ENCODE measurements around the gene OR2D3.

Gene OR2D3

DNA sequence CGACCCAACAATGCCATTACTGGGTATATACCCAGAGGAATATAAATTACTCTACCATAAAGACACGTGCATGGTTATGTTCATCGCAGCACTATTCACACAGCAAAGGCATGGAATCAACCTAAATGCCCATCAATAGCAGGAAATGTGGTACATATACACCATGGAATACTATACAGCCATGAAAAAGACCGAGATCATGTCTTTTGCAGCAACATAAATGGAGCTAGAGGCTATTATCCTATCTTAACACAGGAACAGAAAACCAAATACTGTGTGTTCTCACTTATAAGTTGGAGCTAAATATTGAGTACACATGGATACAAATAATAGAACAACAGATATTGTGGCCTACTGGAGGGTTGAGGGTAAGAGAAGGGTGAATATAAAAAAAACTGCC, 32.0 kb upstream of the OR2D3 start:
- Histone ChIP-seq H3K27me3 (no peaks in the 10 kb centered on the region), H3K4me1 (no peaks in the 10 kb centered on the region), H3K4me3 (no peak overlapping the region), H3K36me3 (no peaks in the 10 kb centered on the region), H3K27ac (no peak overlapping the region), H3K9me3 (no peaks in the 10 kb centered on the region)
- DNase-seq: no peak
- TF ChIP-seq, protein P1, sequence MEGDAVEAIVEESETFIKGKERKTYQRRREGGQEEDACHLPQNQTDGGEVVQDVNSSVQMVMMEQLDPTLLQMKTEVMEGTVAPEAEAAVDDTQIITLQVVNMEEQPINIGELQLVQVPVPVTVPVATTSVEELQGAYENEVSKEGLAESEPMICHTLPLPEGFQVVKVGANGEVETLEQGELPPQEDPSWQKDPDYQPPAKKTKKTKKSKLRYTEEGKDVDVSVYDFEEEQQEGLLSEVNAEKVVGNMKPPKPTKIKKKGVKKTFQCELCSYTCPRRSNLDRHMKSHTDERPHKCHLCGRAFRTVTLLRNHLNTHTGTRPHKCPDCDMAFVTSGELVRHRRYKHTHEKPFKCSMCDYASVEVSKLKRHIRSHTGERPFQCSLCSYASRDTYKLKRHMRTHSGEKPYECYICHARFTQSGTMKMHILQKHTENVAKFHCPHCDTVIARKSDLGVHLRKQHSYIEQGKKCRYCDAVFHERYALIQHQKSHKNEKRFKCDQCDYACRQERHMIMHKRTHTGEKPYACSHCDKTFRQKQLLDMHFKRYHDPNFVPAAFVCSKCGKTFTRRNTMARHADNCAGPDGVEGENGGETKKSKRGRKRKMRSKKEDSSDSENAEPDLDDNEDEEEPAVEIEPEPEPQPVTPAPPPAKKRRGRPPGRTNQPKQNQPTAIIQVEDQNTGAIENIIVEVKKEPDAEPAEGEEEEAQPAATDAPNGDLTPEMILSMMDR (IDR thresholded peaks at IDR 0.05): no peak
- intact Hi-C loops (cut with DNase I; ENCODE audit: low total_unique reads): no loop called here

DNA sequence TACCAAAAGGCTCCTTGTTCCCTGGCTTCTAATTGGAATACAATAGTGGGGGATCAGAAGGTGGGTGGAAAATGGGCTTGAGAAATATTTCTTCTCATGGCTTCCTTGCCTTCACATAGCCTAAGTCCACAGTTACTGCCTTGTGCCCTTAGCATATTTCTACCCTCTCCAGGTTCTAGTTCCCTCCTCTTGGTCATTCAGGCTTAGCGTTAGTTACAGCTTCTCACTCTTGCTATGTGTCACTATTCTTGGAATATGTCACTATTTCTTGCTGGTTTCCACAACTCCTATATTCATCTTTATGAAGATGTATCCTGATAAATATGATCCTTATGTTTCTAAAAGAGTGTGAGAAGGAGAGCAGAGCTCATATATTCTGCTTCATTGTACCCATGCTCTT, 31.0 kb upstream of the OR2D3 start:
- intact Hi-C loops (cut with DNase I; ENCODE audit: low total_unique reads): no loop called here
- TF ChIP-seq, protein P1 (IDR thresholded peaks at IDR 0.05): no peak
- Histone ChIP-seq H3K27me3 (no peaks in the 10 kb centered on the region), H3K4me3 (no peak overlapping the region), H3K36me3 (no peaks in the 10 kb centered on the region), H3K9me3 (no peaks in the 10 kb centered on the region), H3K4me1 (no peaks in the 10 kb centered on the region), H3K27ac (no peak overlapping the region)
- DNase-seq: no peak

DNA sequence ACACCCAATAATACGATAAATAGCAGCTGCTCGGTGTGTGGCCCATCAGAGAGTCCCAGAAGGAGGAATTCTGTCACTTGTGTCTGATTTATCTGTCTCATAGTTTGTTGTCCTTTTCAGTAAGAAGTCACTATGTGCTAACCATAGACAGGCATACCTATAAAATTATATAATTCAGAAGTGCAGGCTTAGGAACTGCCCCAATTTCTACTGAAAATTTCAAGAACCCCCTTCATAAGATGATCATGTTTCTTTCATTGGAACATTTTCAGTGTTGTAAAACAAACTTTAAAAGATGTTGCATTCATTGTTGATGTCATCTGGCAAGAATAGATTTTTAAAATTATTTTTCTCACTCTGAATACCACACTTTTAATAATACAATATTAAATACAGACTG, 28.4 kb upstream of the OR2D3 start, which contains the start of gene OR2D2:
Gene OR2D2, minus strand, starts transcription at position 101 of the 400 bp plus-strand sequence. Its CDS starts 0 bp downstream, at position 101.
- Histone ChIP-seq H3K4me1 (no peaks in the 10 kb centered on the region), H3K4me3 (no peak within 1 kb of the TSS), H3K9me3 (no peaks in the 10 kb centered on the region), H3K36me3 (no peaks in the 10 kb centered on the region), H3K27me3 (no peaks in the 10 kb centered on the region), H3K27ac (no peak within 1 kb of the TSS)
- TF ChIP-seq, protein P1 (IDR thresholded peaks at IDR 0.05): no peak
- intact Hi-C loops (cut with DNase I; ENCODE audit: low total_unique reads): no loop called here
- no peak for DNase-seq

DNA sequence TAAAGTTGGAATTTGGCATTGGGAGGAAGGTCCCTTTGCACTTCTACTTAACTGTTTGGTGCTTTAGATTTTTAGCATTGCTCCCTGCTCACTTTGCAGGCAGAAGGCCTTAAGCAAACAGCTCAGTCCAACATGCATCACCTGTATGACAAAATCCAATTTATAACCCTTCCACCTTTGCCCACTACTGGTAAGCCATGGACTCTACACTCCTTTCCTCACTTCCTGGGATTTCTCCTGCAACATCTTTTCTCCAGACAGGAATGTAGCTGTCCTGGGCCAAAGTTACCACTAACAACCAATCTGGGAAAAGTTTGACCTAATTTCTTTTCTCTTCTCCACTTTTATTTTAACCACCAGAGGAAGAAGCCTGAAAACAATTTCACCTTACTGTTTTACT, 26.7 kb upstream of the OR2D3 start:
- no peak for DNase-seq
- intact Hi-C loops (cut with DNase I; ENCODE audit: low total_unique reads): no loop called here
- H3K27ac ChIP-seq: no peak overlapping the region
- H3K4me1 ChIP-seq: no peaks in the 10 kb centered on the region
- H3K9me3 ChIP-seq: no peaks in the 10 kb centered on the region
- TF ChIP-seq, protein P1 (IDR thresholded peaks at IDR 0.05): no peak
- no peaks in the 10 kb centered on the region for H3K27me3 ChIP-seq
- no peaks in the 10 kb centered on the region for H3K36me3 ChIP-seq
- no peak overlapping the region for H3K4me3 ChIP-seq

DNA sequence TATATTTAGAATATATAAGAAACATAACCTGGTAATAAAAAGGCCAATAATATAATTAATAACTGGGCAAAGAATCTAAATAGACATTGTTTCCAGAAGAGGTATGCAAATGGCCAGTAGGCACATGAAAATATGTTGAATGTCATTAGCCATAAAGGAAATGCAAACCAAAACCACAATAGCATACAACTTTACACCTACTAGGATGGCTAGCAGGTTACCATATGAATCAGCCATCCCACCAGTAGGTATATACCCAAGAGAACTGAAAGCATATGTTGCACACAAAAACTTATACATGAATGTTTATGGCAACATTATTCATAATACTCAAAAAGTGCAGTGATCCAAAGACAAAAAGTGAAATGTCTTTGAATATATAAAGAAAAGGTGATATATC, 25.8 kb upstream of the OR2D3 start:
- intact Hi-C loops (cut with DNase I; ENCODE audit: low total_unique reads): no loop called here
- no peaks in the 10 kb centered on the region for H3K9me3 ChIP-seq
- H3K4me1 ChIP-seq: no peaks in the 10 kb centered on the region
- no peak overlapping the region for H3K27ac ChIP-seq
- H3K27me3 ChIP-seq: no peaks in the 10 kb centered on the region
- TF ChIP-seq, protein P1 (IDR thresholded peaks at IDR 0.05): no peak
- no peaks in the 10 kb centered on the region for H3K36me3 ChIP-seq
- H3K4me3 ChIP-seq: no peak overlapping the region
- no peak for DNase-seq

DNA sequence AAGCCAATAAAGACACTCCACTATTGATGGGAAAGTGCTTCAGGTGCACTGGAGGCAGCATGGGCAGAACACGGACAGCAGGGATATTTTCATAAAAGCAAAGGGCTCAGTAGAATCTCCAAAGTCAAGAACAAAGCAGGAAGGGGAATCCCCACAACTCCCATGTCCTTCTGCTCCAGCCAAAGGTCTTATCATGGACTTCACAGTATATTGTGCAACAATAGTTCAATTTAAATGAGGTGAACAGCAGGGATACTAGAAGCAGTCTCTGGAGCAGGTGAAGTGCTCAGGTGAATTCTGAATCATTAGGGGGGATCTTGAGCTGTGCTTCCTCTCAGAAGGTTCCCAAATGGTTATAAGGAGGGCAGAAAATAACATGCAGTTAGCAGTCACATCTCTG, 21.9 kb upstream of the OR2D3 start:
- H3K27me3 ChIP-seq: no peaks in the 10 kb centered on the region
- H3K4me1 ChIP-seq: no peaks in the 10 kb centered on the region
- H3K4me3 ChIP-seq: no peak overlapping the region
- TF ChIP-seq, protein P1 (IDR thresholded peaks at IDR 0.05): no peak
- no peaks in the 10 kb centered on the region for H3K9me3 ChIP-seq
- intact Hi-C loops (cut with DNase I; ENCODE audit: low total_unique reads): loop anchor here (2.0 kb wide), 1 partner anchor 38 kb away; no protein-coding TSS in a partner anchor
- no peak for DNase-seq
- H3K27ac ChIP-seq: no peak overlapping the region
- H3K36me3 ChIP-seq: no peaks in the 10 kb centered on the region
